Measurements from ENCODE around the gene NR2F1. TPM values are rescaled to one million over a fixed set of nuclear protein-coding genes. Genes with fewer than 3 reads are reported as not detected.
A peak's percentile ranks its signal among the peaks of the same experiment; 100 is the strongest.

The NR2F1 gene
- total RNA-seq, 6 experiments from 2014 or later: 5.3 to 12.1 (median 9.4) TPM

DNA sequence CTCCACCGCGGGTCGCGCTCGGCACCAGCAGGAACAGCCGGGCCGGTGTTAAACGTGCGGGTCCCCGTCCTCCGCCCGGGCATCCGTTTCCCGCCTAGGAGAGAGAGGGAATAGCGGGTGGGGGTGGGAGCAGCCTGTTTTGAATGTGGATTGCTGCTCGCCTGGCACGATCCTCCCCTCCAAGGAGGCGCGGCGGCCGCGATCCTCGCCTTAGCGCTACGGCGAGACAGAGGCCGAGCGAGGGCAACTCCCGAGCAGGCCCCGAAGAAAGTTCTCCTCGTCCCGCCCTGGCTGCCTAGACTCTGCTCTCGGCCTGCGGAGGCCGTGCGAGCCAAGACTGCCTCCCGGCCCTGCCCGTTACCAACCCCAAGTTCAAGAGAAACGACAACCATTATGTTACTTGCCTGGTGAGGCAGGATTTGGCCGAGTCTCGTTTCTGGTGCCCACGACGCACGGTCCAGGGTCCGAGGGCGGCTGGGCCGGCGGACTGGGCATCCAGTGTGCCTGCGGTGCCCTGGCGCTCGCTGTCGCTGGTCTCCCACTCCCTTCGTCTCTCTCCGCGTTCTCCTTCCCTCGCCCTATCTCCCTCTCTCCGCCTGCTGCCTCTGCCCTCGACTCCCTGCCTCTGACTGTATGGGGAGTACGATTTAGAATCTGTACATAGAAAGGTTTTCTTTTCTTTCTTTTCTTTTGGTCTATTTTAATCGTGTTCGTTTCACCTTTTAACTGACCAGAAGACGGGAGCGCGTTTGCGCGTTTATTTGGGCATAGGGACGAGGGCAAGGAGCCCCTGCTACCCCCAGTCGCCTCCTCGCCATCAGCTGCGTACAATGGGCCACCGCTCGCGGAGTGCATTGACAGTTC lies 2.7 kb upstream of the NR2F1 start:
- TF ChIP-seq, protein P1, sequence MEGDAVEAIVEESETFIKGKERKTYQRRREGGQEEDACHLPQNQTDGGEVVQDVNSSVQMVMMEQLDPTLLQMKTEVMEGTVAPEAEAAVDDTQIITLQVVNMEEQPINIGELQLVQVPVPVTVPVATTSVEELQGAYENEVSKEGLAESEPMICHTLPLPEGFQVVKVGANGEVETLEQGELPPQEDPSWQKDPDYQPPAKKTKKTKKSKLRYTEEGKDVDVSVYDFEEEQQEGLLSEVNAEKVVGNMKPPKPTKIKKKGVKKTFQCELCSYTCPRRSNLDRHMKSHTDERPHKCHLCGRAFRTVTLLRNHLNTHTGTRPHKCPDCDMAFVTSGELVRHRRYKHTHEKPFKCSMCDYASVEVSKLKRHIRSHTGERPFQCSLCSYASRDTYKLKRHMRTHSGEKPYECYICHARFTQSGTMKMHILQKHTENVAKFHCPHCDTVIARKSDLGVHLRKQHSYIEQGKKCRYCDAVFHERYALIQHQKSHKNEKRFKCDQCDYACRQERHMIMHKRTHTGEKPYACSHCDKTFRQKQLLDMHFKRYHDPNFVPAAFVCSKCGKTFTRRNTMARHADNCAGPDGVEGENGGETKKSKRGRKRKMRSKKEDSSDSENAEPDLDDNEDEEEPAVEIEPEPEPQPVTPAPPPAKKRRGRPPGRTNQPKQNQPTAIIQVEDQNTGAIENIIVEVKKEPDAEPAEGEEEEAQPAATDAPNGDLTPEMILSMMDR (IDR thresholded peaks at IDR 0.05): no peak
- no peak for TF ChIP-seq POLR2A (IDR thresholded peaks at IDR 0.05)
- Histone ChIP-seq H3K4me1 (peaks cover 0 to 16% (median 0%) of the 10 kb centered on the region in 4 donors), H3K27me3 (peaks cover 0 to 4% of the 10 kb centered on the region in 2 donors), H3K36me3 (no peaks in the 10 kb centered on the region), H3K27ac (peak overlapping the region; percentile 80 to 86 (median 83)), H3K4me3 (peak overlapping the region; percentile 47 to 61 (median 53)), H3K9me3 (no peaks in the 10 kb centered on the region)
- peak; percentile 9 to 44 (median 26) for ATAC-seq
- under 1% methylated on average over 42 of the region's 73 CpGs for WGBS (ENCODE audit: insufficient coverage, low coverage, low lambda C conversion rate, missing lambda C conversion rate)
- peak in 1 of 3 donors; percentile 50 for DNase-seq
- intact Hi-C loops (cut with DNase I): no loop called here

DNA sequence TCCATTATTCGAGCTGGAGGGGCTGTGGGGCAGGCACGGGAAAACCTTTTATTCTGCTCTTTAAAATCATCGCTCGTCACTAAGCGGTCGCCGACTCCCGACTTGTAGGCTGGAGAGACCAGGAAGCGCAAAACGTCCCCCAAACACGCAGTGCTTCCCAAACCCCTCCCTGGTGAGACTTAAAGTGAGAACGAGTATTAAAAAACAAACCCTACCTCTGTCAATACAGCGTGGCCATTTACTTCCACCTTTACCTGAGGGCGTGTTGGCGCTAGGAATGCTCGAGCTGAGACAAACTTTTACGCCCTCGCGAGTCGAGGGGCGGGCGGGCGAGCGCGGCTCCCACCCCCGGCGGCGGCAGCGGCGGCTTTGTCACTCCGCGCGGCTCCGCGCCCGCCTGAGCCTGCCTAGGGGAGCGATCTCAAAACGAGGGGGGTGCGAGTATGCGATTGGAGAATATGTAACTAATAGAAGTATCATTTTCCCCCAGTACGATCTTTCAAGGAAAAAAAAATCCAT lies 2.0 kb upstream of the NR2F1 start, which contains the start of gene NR2F1-AS1:
Gene NR2F1-AS1 (minus strand): TSS at position 293 of the 519 bp plus-strand sequence.
- no peak for TF ChIP-seq POLR2A (IDR thresholded peaks at IDR 0.05)
- TF ChIP-seq, protein P1 (IDR thresholded peaks at IDR 0.05): no peak
- intact Hi-C loops (cut with DNase I): no loop called here
- no peak for DNase-seq
- peak within 1 kb of the TSS; percentile 47 to 61 (median 53) for H3K4me3 ChIP-seq
- no peaks in the 10 kb centered on the region for H3K9me3 ChIP-seq
- peak; percentile 1 to 17 (median 4) for ATAC-seq
- H3K36me3 ChIP-seq: no peaks in the 10 kb centered on the region
- WGBS (ENCODE audit: insufficient coverage, low coverage, low lambda C conversion rate, missing lambda C conversion rate): under 1% methylated on average over 32 of the region's 41 CpGs
- H3K4me1 ChIP-seq: peaks cover 0 to 16% (median 0%) of the 10 kb centered on the region in 4 donors
- H3K27me3 ChIP-seq: peaks cover 0 to 4% of the 10 kb centered on the region in 2 donors
- H3K27ac ChIP-seq: peak within 1 kb of the TSS; percentile 80 to 86 (median 83)

DNA sequence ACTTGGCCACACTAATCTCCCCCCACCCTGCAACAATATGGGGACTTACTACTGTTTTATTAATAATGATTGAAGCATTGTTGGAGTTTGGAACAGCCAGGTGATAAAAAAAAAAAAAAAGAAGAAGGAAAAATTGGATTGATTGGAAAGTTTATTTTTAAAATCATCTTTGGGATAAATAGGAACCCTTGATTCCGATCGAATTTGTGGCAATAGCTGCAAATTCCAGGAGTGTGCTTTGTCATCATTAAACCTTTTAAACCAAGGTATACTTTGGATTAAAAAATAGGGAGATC lies 907 bp upstream of the NR2F1 start:
- Histone ChIP-seq H3K36me3 (no peaks in the 10 kb centered on the region), H3K9me3 (no peaks in the 10 kb centered on the region), H3K4me1 (peaks cover 0 to 16% (median 0%) of the 10 kb centered on the region in 4 donors), H3K27ac (no peak overlapping the region), H3K27me3 (peaks cover 0 to 4% of the 10 kb centered on the region in 2 donors), H3K4me3 (no peak overlapping the region)
- ATAC-seq (no peak), DNase-seq (no peak)
- 2% methylated on average over 2 of the region's 2 CpGs for WGBS (ENCODE audit: insufficient coverage, low coverage, low lambda C conversion rate, missing lambda C conversion rate)
- intact Hi-C loops (cut with DNase I): no loop called here
- no peak for TF ChIP-seq POLR2A (IDR thresholded peaks at IDR 0.05)
- TF ChIP-seq, protein P1 (IDR thresholded peaks at IDR 0.05): no peak

DNA sequence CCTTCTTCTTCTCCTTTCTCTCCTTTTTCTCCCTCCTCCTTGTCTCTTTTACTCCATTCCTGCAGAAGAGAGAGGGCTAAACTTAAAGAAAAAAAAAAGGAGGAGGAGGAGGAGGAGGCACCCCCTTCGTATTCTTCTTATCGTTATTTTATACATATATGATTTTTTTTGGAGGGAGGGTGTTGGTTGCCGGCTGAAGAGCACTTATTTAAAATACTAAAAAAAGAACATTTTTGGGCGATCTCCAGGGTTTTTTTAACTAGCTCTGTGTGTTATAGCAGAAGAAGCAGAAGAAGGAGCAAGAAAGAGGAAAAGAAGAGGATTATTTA lies 381 bp downstream of the NR2F1 start:
- no peaks in the 10 kb centered on the region for H3K36me3 ChIP-seq
- peaks cover 0 to 1% of the 10 kb centered on the region in 2 donors for H3K27me3 ChIP-seq
- WGBS (ENCODE audit: insufficient coverage, low coverage, low lambda C conversion rate, missing lambda C conversion rate): 3% methylated on average over 4 of the region's 4 CpGs
- H3K4me1 ChIP-seq: peaks cover 0 to 16% (median 0%) of the 10 kb centered on the region in 4 donors
- no peak for DNase-seq
- no peak for ATAC-seq
- peak overlapping the region; percentile 30 to 57 (median 47) for H3K4me3 ChIP-seq
- intact Hi-C loops (cut with DNase I): no loop called here
- peak overlapping the region; percentile 27 to 66 (median 60) for H3K27ac ChIP-seq
- H3K9me3 ChIP-seq: no peaks in the 10 kb centered on the region
- no peak for TF ChIP-seq POLR2A (IDR thresholded peaks at IDR 0.05)
- TF ChIP-seq, protein P1 (IDR thresholded peaks at IDR 0.05): no peak
